Ectodermal cell (in vitro differentiated cells): Measurements from ENCODE around the gene PSMB3.

Experiments used
- H3K27ac ChIP-seq: 2 replicates; pipeline ENCODE4 v1.7.0; 2013; ENCODE audit warnings: mild to moderate bottlenecking, low read depth, low read length; ENCODE audit not compliant: insufficient read depth, poor library complexity, severe bottlenecking
- H3K27me3 ChIP-seq: 2 replicates; pipeline ENCODE4 v1.7.0; 2013; ENCODE audit warnings: mild to moderate bottlenecking, low read length; ENCODE audit not compliant: insufficient read depth, control insufficient read depth, poor library complexity, severe bottlenecking
- H3K36me3 ChIP-seq: one replicate; pipeline ENCODE4 v1.7.0; 2013; ENCODE audit warnings: low read length; ENCODE audit not compliant: control insufficient read depth, insufficient read depth
- H3K4me1 ChIP-seq: one replicate; pipeline ENCODE4 v1.7.0; 2013; ENCODE audit warnings: low read length; ENCODE audit not compliant: control insufficient read depth, insufficient read depth
- H3K4me3 ChIP-seq: 2 replicates; pipeline ENCODE4 v1.7.0; 2013; ENCODE audit warnings: low read depth, low read length, control low read depth; ENCODE audit not compliant: insufficient read depth
- H3K9me3 ChIP-seq: 2 replicates; pipeline ENCODE4 v1.7.0; 2013; ENCODE audit warnings: mild to moderate bottlenecking, low read length, moderate library complexity; ENCODE audit not compliant: control insufficient read depth
- WGBS, 2 experiments: methylation state at CpG; one replicate each; pipeline ENCODE4 v1.1.7; 2013; ENCODE audit warnings: missing lambda C conversion rate in 2 of 2; 5-methylcytosine and 5-hydroxymethylcytosine counted together

Gene PSMB3

GRCh38 chr17:38738007-38738662 is 14.4 kb upstream of the PSMB3 start:
- no peak overlapping the region for H3K27ac ChIP-seq
- 91 to 92% methylated on average over 14 of the region's 14 CpGs for WGBS, 2 experiments

GRCh38 chr17:38738686-38739085 is 13.9 kb upstream of the PSMB3 start:
- Histone ChIP-seq H3K9me3 (no peaks in the 10 kb centered on the region), H3K4me1 (peaks cover 12% of the 10 kb centered on the region), H3K27me3 (no peaks in the 10 kb centered on the region), H3K36me3 (peaks cover 24% of the 10 kb centered on the region), H3K27ac (no peak overlapping the region), H3K4me3 (no peak overlapping the region)
- WGBS, 2 experiments, result 96 to 97% methylated on average over 16 of the region's 16 CpGs

More at GRCh38 chr17:38738007-38738662, 14.4 kb upstream of the PSMB3 start:
- Histone ChIP-seq H3K4me3 (no peak overlapping the region), H3K9me3 (no peaks in the 10 kb centered on the region), H3K27me3 (no peaks in the 10 kb centered on the region), H3K36me3 (peaks cover 24% of the 10 kb centered on the region), H3K4me1 (peaks cover 12% of the 10 kb centered on the region)

DNA sequence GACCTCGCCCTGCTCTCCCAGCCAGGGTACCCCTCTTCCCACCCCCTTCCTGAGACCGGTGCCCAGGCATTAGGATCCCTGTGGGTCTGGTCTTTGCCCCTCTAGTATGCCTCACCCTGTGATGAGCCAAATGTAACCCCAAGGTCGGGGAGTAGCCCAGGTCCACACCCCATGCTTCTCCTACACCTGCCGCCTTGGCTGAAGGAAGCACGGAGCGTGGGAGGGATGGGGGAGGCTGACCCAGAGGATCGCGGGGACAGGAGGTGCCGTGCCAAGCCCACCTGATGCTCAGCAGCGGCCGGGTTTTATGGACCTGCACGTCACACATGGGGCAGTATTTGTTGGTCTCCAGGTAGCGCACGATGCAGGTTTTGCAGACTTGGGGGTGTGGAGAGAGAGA is 13.2 kb upstream of the PSMB3 start:
- no peak overlapping the region for H3K4me3 ChIP-seq
- 95 to 96% methylated on average over 14 of the region's 14 CpGs for WGBS, 2 experiments
- peaks cover 21% of the 10 kb centered on the region for H3K36me3 ChIP-seq
- no peak overlapping the region for H3K27ac ChIP-seq
- no peaks in the 10 kb centered on the region for H3K27me3 ChIP-seq
- H3K9me3 ChIP-seq, result no peaks in the 10 kb centered on the region
- peaks cover 15% of the 10 kb centered on the region for H3K4me1 ChIP-seq

DNA sequence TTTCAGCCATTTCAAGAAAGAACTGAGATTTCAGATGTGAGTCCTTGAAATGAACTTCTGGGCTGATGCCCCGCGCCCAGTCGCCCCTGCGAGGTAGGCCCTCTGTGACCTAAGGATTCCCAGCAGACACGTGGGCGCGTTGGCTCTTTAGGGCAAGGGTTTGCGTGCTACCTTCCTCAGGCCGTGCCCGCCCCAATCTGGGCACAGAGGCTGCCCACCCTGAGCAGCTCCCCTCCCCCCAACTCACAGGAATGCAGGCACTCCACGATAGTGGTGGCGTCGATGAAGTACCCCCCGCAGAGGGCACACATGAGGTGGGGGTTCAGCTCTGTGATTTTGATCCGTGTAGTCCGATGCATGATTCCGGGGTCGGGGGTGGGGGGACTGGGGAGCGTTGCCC is 12.5 kb upstream of the PSMB3 start:
- Histone ChIP-seq H3K9me3 (no peaks in the 10 kb centered on the region), H3K27ac (no peak overlapping the region), H3K27me3 (no peaks in the 10 kb centered on the region), H3K36me3 (peaks cover 21% of the 10 kb centered on the region), H3K4me3 (no peak overlapping the region), H3K4me1 (peaks cover 15% of the 10 kb centered on the region)
- WGBS, 2 experiments, result 96 to 97% methylated on average over 19 of the region's 19 CpGs

DNA sequence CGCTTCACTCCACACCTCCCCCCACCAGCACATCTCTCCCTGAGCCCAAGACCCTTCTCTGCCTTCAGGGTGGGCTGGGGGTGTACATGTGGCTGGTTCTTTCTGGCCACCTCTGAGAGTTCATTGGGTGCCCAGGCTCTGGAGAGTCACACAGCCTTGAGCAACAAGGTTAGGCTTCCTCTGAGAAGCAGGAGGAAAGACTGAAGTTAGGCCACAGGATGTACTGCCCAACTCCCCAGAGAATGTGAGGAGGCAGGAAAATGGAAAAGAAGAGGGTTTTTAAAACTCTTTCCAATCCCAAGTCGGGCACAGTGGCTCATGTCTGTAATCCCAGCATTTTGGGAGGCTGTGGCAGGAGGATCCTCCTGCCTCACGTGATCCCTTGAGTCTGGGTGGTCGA is 11.7 kb upstream of the PSMB3 start:
- Histone ChIP-seq H3K27ac (no peak overlapping the region), H3K27me3 (no peaks in the 10 kb centered on the region), H3K9me3 (no peaks in the 10 kb centered on the region), H3K4me1 (peaks cover 19% of the 10 kb centered on the region), H3K4me3 (no peak overlapping the region), H3K36me3 (peaks cover 21% of the 10 kb centered on the region)
- WGBS, 2 experiments, result 91 to 94% methylated on average over 4 of the region's 4 CpGs

DNA sequence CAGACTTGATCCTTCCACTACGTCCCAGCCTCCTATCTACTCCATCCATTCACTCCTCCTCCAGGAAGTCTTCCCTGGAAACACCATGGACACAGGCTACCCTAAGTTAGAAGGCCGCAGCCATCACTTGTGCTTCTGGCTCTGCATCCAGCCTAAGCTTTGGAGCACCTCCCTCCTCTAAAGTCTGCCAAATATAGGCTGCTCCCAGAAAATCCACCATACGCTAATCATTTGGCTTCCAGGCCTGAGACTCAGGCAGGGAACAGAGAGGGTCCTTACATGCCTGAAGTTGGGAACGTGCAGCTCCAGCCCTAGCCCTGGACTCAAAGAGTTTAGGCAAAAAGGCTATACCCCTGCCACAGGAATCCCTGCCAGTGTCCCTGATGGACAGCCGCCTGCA is 11.1 kb upstream of the PSMB3 start:
- no peaks in the 10 kb centered on the region for H3K9me3 ChIP-seq
- no peaks in the 10 kb centered on the region for H3K27me3 ChIP-seq
- no peak overlapping the region for H3K27ac ChIP-seq
- H3K4me1 ChIP-seq, result peaks cover 26% of the 10 kb centered on the region
- no peak overlapping the region for H3K4me3 ChIP-seq
- WGBS, 2 experiments, result 91 to 92% methylated on average over 5 of the region's 5 CpGs
- peaks cover 21% of the 10 kb centered on the region for H3K36me3 ChIP-seq

GRCh38 chr17:38741921-38742410 is 10.6 kb upstream of the PSMB3 start:
- Histone ChIP-seq H3K4me3 (no peak overlapping the region), H3K4me1 (peaks cover 31% of the 10 kb centered on the region), H3K9me3 (no peaks in the 10 kb centered on the region), H3K36me3 (peaks cover 21% of the 10 kb centered on the region), H3K27me3 (no peaks in the 10 kb centered on the region), H3K27ac (no peak overlapping the region)
- 87 to 91% methylated on average over 7 of the region's 7 CpGs for WGBS, 2 experiments

- WGBS, 2 experiments, result 90 to 92% methylated on average over 22 of the region's 22 CpGs
- H3K4me1 ChIP-seq, result peaks cover 31% of the 10 kb centered on the region
- H3K27me3 ChIP-seq, result no peaks in the 10 kb centered on the region
- no peak overlapping the region for H3K4me3 ChIP-seq
- H3K9me3 ChIP-seq, result no peaks in the 10 kb centered on the region
- H3K27ac ChIP-seq, result no peak overlapping the region
- H3K36me3 ChIP-seq, result peaks cover 21% of the 10 kb centered on the region
Measured at GRCh38 chr17:38742411-38743308, 9.9 kb upstream of the PSMB3 start.

DNA sequence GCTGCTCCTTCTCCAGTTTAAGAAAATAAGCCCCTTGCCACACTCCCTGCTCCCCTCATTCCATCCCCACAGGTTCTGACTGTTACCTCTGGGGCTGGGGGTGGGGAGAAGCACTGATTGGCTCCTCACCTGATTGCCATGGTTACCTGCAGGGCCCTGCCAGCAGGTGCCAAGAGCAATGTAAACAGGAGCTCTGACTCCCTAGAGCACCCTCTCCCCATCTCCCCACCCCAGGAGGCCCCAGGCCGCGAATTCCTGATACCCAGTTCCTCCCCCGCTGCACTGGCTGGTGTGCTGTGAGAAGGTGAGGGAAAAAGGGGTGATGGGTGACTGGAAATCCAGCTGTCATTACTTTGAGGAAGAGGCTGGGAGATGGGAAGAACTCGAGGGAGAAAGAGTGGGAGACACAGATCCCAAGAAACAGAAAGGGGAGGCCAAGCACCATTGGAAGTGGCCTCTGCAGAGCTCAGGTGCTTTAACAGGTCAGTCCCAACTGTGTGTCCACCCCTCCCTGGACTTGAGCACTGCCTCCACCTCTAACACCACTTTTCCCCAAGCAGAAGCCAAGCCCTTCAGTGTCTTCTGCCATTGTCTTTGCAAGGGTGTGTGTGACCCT is 8.9 kb upstream of the PSMB3 start:
- no peak overlapping the region for H3K27ac ChIP-seq
- H3K4me1 ChIP-seq, result peaks cover 31% of the 10 kb centered on the region
- no peak overlapping the region for H3K4me3 ChIP-seq
- H3K9me3 ChIP-seq, result no peaks in the 10 kb centered on the region
- peaks cover 11% of the 10 kb centered on the region for H3K36me3 ChIP-seq
- no peaks in the 10 kb centered on the region for H3K27me3 ChIP-seq
- 60 to 69% methylated on average over 4 of the region's 4 CpGs for WGBS, 2 experiments

DNA sequence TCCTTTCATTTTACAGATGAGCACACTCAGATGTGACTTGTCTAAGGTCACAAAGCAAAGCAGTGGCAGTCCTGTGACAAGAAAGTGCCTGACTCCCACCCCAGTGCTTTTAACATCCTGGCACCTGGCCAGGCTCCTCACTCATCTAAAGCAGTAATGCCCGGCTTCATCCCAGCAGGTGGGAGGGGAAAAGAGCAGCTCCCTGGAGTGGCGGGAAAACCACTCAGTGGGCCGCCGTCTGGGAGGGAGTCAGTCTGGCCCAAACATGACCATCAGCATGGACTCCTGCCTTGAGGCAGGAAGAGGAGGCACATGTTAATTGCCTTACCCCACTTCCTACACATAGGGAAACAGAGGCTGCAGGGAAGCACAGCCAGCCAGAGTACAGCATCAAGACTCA is 7.0 kb upstream of the PSMB3 start:
- Histone ChIP-seq H3K27ac (no peak overlapping the region), H3K27me3 (peaks cover under 1% of the 10 kb centered on the region), H3K4me1 (peaks cover 36% of the 10 kb centered on the region), H3K36me3 (no peaks in the 10 kb centered on the region), H3K4me3 (peak overlapping the region; percentile 12), H3K9me3 (no peaks in the 10 kb centered on the region)
- 60 to 65% methylated on average over 4 of the region's 4 CpGs for WGBS, 2 experiments
